Gastroesophageal sphincter (tissue), 3 donors: ENCODE data around the gene PLXDC1.

Experiments
- EP300 ChIP-seq: sonication (generic); formaldehyde crosslinking; IDR thresholded peaks from one replicate; pipeline ENCODE4 v1.6.1; 2017; ENCODE audit warnings: antibody characterized with exemption, mild to moderate bottlenecking
- POLR2A ChIP-seq, 2 donors: fragments of 450-650 bp; IDR thresholded peaks; one replicate each; pipeline ENCODE4 v1.6.1; 2017; ENCODE audit warnings: antibody characterized with exemption in 2 of 2, mild to moderate bottlenecking in 2 of 2, moderate library complexity in 1 of 2
- POLR2AphosphoS5 ChIP-seq: sonication (generic); formaldehyde crosslinking; IDR thresholded peaks from one replicate; pipeline ENCODE4 v1.6.1; 2017; ENCODE audit warnings: antibody characterized with exemption
- TF ChIP-seq, protein P1 (sequence below), 4 experiments: fragments of 200-600 bp in 2 of 4; fragments of 450-650 bp in 2 of 4; sonication (generic) in 1 of 4; IDR thresholded peaks; one replicate each; pipeline ENCODE4 v1.5.1; 2017 to 2019; ENCODE audit warnings: antibody characterized with exemption in 4 of 4, mild to moderate bottlenecking in 2 of 4, moderate library complexity in 2 of 4

DNA sequence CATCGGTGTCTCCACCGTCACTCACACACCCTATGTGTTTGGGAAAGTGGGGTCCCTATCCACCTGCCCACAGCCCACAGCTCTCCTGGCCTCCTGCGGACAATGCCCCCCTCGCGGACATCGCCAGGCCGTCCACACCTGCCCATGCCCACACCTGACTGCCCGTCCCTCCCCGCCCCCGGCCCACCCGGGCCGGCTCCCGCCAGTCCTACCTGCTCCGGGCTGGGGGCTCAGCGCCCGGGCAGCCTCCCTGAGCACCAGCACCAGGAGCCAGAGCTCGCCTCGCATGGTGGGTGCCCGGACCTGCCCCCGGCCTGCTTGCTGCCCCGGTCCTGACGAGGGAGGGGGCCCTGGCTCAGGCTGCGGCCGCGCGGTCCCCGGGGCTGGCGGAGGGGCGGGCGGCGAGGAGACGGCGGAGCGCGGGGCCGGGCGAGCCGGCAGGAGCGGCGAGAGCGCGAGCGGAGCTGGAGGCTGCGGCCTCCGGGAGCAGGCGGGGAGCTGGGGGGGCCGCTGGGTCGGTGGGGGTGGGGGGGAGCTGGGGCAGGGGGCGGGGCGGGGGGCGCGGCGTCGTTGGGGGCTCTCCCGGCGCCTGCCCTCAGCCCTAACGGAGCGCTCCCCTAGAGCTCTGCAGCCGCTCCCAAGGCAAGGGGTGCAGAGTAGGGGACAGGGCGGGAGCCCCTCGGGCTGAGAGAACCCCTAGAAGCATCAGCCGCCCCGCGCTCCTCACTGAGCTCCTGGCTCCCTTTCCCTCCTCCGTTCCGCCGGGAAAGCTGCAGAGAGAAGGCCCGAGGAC lies at the start of gene PLXDC1:
- TF ChIP-seq, protein P1, sequence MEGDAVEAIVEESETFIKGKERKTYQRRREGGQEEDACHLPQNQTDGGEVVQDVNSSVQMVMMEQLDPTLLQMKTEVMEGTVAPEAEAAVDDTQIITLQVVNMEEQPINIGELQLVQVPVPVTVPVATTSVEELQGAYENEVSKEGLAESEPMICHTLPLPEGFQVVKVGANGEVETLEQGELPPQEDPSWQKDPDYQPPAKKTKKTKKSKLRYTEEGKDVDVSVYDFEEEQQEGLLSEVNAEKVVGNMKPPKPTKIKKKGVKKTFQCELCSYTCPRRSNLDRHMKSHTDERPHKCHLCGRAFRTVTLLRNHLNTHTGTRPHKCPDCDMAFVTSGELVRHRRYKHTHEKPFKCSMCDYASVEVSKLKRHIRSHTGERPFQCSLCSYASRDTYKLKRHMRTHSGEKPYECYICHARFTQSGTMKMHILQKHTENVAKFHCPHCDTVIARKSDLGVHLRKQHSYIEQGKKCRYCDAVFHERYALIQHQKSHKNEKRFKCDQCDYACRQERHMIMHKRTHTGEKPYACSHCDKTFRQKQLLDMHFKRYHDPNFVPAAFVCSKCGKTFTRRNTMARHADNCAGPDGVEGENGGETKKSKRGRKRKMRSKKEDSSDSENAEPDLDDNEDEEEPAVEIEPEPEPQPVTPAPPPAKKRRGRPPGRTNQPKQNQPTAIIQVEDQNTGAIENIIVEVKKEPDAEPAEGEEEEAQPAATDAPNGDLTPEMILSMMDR (IDR thresholded peaks at IDR 0.05), result no peak
- TF ChIP-seq POLR2A (IDR thresholded peaks at IDR 0.05) (no peak), POLR2AphosphoS5 (no peak), EP300 (no peak)
